DOHH2 (cell line): Measurements from ENCODE around the gene GNB1L.

Experiments
- H3F3A ChIP-seq: fragments of 200-600 bp; sonication (generic), shearing (Covaris generic); 2 replicates; pipeline ENCODE4 v1.6.0; 2016; ENCODE audit warnings: antibody characterized with exemption, mild to moderate bottlenecking; ENCODE audit not compliant: control insufficient read depth, insufficient read depth
- H3K27ac ChIP-seq: fragments of 200-600 bp; sonication (generic); 2 replicates; pipeline ENCODE4 v1.5.1; 2014; ENCODE audit warnings: low read depth, mild to moderate bottlenecking, low read length, moderate library complexity
- H3K27me3 ChIP-seq: fragments of 200-600 bp; sonication (generic); 2 replicates; pipeline ENCODE4 v1.6.1; 2014; ENCODE audit warnings: mild to moderate bottlenecking, low read length, mixed read lengths; ENCODE audit not compliant: control insufficient read depth
- H3K36me3 ChIP-seq: fragments of 200-600 bp; sonication (generic); 2 replicates; pipeline ENCODE4 v1.6.1; 2014; ENCODE audit warnings: mild to moderate bottlenecking, low read length, moderate library complexity, mixed read lengths; ENCODE audit not compliant: control insufficient read depth
- H3K4me1 ChIP-seq: fragments of 200-600 bp; sonication (generic); 2 replicates; pipeline ENCODE4 v1.6.1; 2014; ENCODE audit warnings: mild to moderate bottlenecking, low read length, mixed read lengths; ENCODE audit not compliant: control insufficient read depth
- H3K4me2 ChIP-seq: fragments of 200-600 bp; sonication (generic); 2 replicates; pipeline ENCODE4 v1.6.0; 2014; ENCODE audit warnings: mild to moderate bottlenecking, low read length, moderate library complexity
- H3K4me3 ChIP-seq: fragments of 200-600 bp; sonication (generic); 2 replicates; pipeline ENCODE4 v1.5.1; 2014; ENCODE audit warnings: mild to moderate bottlenecking, low read length, mixed read lengths
- H3K79me2 ChIP-seq: fragments of 200-600 bp; sonication (generic); 2 replicates; pipeline ENCODE4 v1.6.1; 2014; ENCODE audit warnings: mild to moderate bottlenecking, low read length, mixed read lengths; ENCODE audit not compliant: control insufficient read depth
- H3K9me2 ChIP-seq: fragments of 200-600 bp; sonication (generic); replicated peaks from 2 replicates; pipeline ENCODE4 v1.6.1; 2014; ENCODE audit warnings: mild to moderate bottlenecking, low read length, mixed read lengths; ENCODE audit not compliant: control insufficient read depth
- H3K9me3 ChIP-seq: fragments of 200-600 bp; sonication (generic); 2 replicates; pipeline ENCODE4 v1.6.1; 2014; ENCODE audit warnings: antibody characterized with exemption, low read length, mixed read lengths; ENCODE audit not compliant: control insufficient read depth, insufficient read depth
- H4K20me1 ChIP-seq: fragments of 200-600 bp; sonication (generic); 2 replicates; pipeline ENCODE4 v1.6.0; 2014; ENCODE audit warnings: low read depth, mild to moderate bottlenecking, antibody characterized with exemption, low read length, moderate library complexity; ENCODE audit not compliant: control insufficient read depth, insufficient read depth
- EZH2phosphoT487 ChIP-seq: fragments of 200-600 bp; sonication (generic); IDR thresholded peaks from 2 replicates; pipeline ENCODE4 v1.6.1; 2017; ENCODE audit warnings: borderline replicate concordance, mild to moderate bottlenecking, antibody characterized with exemption, low read length, moderate library complexity, mixed read lengths
- TF ChIP-seq, protein P1 (sequence below): fragments of 200-600 bp; sonication (generic); IDR thresholded peaks from one replicate; pipeline ENCODE4 v1.5.1; 2014; ENCODE audit warnings: antibody characterized with exemption, mild to moderate bottlenecking, low read depth, low read length; ENCODE audit not compliant: poor library complexity, severe bottlenecking

GNB1L gene

DNA sequence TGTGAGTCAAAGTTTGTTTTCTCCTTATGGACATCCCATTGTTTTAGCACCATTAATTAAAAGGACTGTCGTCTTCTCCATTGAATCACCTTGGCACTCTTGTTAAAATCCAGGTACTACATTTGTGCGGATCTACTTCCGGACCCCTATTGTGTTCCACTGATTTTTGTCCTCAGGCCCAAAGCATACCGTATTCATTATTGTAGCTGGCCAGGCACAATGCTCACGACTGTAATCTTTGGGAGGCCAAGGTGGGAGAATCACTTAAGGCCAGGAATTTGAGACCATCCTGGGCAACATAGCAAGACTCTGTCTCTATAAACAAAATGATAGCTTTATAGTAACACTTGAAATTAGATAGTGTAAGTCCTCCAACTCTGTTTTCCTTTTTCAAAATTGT is 8.9 kb upstream of the GNB1L start:
- Histone ChIP-seq H4K20me1 (no peaks in the 10 kb centered on the region), H3K36me3 (no peaks in the 10 kb centered on the region), H3K4me3 (no peak overlapping the region), H3K9me3 (no peaks in the 10 kb centered on the region), H3K27me3 (no peaks in the 10 kb centered on the region), H3F3A (no peaks in the 10 kb centered on the region), H3K4me2 (no peak overlapping the region), H3K4me1 (no peaks in the 10 kb centered on the region), H3K27ac (no peak overlapping the region), H3K9me2 (no peaks in the 10 kb centered on the region), H3K79me2 (no peaks in the 10 kb centered on the region)
- TF ChIP-seq, protein P1, sequence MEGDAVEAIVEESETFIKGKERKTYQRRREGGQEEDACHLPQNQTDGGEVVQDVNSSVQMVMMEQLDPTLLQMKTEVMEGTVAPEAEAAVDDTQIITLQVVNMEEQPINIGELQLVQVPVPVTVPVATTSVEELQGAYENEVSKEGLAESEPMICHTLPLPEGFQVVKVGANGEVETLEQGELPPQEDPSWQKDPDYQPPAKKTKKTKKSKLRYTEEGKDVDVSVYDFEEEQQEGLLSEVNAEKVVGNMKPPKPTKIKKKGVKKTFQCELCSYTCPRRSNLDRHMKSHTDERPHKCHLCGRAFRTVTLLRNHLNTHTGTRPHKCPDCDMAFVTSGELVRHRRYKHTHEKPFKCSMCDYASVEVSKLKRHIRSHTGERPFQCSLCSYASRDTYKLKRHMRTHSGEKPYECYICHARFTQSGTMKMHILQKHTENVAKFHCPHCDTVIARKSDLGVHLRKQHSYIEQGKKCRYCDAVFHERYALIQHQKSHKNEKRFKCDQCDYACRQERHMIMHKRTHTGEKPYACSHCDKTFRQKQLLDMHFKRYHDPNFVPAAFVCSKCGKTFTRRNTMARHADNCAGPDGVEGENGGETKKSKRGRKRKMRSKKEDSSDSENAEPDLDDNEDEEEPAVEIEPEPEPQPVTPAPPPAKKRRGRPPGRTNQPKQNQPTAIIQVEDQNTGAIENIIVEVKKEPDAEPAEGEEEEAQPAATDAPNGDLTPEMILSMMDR: no peak
- no peak for TF ChIP-seq EZH2phosphoT487

DNA sequence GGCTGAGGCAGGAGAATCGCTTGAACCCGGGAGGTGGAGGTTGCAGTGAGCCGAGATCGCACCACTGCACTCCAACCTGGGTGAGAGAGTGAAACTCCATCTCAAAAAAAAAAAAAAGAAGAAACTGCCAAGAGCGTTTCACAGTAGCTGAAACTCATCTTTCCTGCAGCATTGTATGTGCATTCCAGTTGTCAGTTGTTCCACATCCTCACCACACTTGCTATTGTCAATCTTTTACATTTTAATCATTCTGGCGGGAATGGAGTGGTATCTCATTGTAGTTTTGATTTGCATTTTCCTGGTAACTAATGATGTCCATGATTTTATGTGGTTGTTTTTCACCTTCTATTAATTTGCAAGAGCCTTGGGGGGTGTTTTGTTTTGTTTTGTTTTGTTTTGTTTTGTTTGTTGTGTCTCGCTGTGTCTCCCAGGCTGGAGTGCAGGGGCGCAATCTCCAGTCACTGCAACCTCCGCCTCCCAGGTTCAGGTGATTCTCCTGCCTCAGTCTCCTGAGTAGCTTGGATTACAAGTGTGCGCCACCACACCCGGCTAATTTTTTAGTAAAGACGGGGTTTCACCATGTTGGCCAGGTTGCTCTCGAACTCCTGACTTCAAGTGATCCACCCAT is 8.1 kb upstream of the GNB1L start:
- H4K20me1 ChIP-seq: no peaks in the 10 kb centered on the region
- H3K9me2 ChIP-seq: no peaks in the 10 kb centered on the region
- H3K27me3 ChIP-seq: no peaks in the 10 kb centered on the region
- no peak overlapping the region for H3K27ac ChIP-seq
- 0 out of 2 replicates have a peak, but pooled peaks cover under 1% of the 10 kb centered on the region for H3K79me2 ChIP-seq
- H3K4me3 ChIP-seq: no peak overlapping the region
- peaks cover 5% of the 10 kb centered on the region; the same call in 1 of the 2 replicates for H3K4me1 ChIP-seq
- H3K36me3 ChIP-seq: 0 out of 2 replicates have a peak, but pooled peaks cover under 1% of the 10 kb centered on the region
- no peaks in the 10 kb centered on the region for H3F3A ChIP-seq
- no peaks in the 10 kb centered on the region for H3K9me3 ChIP-seq
- no peak overlapping the region for H3K4me2 ChIP-seq
- TF ChIP-seq EZH2phosphoT487: no peak
- TF ChIP-seq, protein P1: no peak

DNA sequence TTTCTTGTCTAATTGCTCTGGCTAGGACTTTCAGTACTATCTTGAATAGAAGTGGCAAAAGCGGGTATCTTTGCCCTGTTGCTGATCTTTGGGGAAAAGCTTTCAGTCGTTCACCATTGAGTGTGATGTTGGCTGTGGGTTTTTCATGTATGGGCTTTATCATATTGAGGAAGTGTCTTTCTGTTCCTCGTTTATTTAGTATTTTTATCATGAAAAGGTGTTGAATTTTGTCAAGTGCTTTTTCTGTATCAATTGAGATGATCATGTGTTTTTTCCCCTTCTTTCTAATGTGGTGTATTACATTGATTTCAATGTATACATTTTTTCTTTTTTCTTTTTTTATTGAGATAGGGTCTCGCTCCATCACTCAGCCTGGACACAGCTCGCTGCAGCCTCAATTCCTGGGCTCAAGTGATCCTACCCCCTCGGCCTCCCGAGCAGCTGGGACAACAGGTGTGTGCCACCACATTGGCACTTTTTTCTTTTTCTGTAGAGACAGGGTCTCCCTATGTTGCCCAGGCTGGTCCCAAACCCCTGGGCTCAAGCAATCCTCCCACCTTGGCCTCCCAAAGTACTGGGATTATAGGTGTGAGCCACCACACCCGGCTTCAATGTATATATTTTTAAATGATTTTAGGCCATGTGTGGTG is 5.3 kb upstream of the GNB1L start:
- no peak overlapping the region for H3K27ac ChIP-seq
- no peak overlapping the region for H3K4me3 ChIP-seq
- H3K9me2 ChIP-seq: no peaks in the 10 kb centered on the region
- peaks cover 17% of the 10 kb centered on the region for H3K4me1 ChIP-seq
- no peak for TF ChIP-seq EZH2phosphoT487
- TF ChIP-seq, protein P1: no peak
- H4K20me1 ChIP-seq: no peaks in the 10 kb centered on the region
- no peaks in the 10 kb centered on the region for H3K9me3 ChIP-seq
- peaks cover 28% of the 10 kb centered on the region for H3K79me2 ChIP-seq
- H3F3A ChIP-seq: no peaks in the 10 kb centered on the region
- no peak overlapping the region for H3K4me2 ChIP-seq
- H3K27me3 ChIP-seq: no peaks in the 10 kb centered on the region
- peaks cover 18% of the 10 kb centered on the region for H3K36me3 ChIP-seq
